ENCODE results near the gene KATNAL1.

The KATNAL1 gene

DNA sequence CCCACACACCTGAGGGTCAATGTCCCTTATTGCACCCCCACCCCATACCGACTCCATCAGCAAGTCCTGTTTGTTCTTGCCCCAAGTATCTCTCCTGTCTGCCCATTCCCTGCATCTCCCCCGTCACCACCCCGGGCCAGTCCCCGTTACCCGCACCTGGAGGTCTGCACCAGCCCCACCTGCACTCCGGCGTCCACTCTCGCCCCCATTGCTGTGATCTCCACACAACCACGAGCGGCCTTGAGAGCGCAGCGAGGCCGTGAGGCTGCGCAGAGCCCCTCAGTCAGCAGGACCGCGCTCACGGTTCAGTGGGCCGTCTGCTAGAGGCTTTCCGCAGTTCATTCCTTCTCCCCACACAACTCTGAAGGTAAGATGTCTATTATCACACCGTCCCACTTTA, 152.8 kb downstream of the KATNAL1 start:
- no peak for DNase-seq
- intact Hi-C loops (cut with DNase I): no loop called here

DNA sequence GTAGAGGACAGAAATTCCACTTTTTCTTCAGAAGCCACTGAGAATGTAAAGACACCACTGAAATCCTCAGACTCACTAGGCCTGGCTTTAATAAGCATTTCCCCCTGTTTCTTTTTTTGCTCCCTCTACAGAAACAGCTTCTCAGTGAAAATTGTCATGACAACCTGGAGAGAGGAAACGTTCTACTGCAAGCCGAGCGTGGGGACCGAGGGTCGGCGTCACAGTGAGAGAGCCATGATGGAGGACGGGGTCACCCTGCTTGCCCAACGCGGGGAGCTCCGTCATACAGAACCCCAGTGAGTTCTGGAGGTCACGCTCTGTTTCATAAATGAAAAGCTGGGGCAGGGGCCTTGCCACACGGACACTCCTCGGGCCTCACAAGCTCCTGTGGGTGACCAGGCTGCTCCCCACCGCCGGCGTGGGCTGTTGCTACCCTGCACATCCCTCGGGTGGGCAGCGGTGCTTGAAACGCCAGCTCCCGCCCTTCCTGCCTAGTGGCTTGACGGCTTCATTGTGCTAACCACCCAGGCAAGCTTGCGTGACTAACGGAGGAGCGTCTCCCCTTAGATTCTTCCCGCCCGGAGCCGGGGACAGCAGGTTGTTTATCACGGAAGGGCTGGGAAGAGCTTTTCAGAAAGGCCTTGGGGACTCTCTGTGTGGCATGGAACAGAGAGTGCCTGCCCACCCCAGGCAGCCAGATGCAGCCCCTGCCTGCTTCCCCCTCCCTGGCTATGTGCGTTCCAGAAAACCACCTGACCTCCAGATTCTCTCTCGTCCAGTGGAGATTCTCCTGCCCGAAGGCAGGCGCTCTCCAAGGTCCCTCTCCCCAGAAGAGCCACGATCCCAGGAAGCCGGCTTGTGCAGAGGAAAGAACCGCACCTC, 153.6 kb downstream of the KATNAL1 start:
- peak in 5 of 42 donors; percentile 15 to 47 (median 28) for DNase-seq
- intact Hi-C loops (cut with DNase I): no loop called here
